Measurements from ENCODE around the gene C1QTNF6. TPM values are rescaled to one million over a fixed set of nuclear protein-coding genes. Genes with fewer than 3 reads are reported as not detected.
"Not testable (repeated sequence)": the region's sequence is repeated elsewhere in the genome, so short reads cannot be mapped to it uniquely, and the experiment has no call there.

C1QTNF6 gene
- total RNA-seq, 1 donor from 2014 or later, result 3.7 TPM

DNA sequence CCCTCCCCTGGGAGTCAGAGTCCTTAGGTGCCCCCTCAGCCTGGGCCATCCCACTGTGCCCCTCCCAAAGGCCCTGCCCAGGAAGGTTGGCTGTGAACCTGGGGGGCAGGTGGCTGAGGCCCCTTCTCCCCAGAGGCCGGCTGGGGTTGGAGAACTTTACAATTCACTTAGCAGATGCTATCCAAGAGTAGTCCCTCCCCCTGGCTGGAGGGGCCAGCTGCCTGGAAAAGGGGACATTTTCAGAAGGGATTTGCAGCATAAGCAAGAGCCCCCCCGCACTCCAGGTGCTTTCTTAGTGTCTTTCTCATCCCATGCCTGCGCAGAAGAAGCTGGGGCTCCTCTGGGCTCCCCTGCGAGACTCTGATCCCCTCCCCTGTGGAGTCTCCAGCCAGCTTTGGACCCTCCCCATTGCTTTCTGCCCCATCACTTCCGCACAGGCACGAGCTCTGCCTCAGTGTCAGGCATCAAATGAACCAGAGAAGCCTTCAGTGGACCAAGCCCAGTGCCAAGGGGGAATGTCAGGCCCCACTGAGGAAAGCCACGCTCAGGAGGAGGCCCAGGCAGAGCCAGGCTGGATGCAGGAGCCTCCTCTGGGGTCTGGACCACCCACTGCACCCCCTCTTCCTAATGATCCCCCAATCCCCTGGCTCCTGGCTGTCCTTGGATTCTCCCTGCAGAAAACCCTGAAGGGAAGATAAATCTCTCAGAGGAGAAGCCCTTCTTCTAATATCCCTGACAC, 20.5 kb upstream of the C1QTNF6 start:
- no peak for FAIRE-seq
- DNase-seq (ENCODE audit: low spot score in 2 of 2), result no peak

DNA sequence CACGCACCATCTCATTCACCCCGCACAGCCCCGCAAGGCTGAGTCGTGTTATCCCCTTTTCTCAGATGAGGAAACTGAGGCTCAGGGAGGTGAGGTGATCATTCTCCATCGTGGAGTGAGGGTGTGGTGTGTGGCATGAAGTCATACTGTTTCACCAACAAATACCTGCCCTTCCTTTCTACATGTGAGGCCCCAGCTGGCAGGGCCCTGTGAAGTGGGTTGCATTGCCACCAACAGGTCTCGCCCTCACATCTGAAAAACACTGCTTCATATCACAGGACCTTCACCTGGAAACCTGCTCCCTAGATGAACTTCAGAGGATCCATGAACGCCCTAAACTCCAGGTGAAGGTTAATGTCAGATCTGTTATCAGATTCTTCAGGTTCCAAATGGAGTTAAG, 19.9 kb upstream of the C1QTNF6 start:
- FAIRE-seq, result no peak
- no peak for DNase-seq (ENCODE audit: low spot score in 2 of 2)

DNA sequence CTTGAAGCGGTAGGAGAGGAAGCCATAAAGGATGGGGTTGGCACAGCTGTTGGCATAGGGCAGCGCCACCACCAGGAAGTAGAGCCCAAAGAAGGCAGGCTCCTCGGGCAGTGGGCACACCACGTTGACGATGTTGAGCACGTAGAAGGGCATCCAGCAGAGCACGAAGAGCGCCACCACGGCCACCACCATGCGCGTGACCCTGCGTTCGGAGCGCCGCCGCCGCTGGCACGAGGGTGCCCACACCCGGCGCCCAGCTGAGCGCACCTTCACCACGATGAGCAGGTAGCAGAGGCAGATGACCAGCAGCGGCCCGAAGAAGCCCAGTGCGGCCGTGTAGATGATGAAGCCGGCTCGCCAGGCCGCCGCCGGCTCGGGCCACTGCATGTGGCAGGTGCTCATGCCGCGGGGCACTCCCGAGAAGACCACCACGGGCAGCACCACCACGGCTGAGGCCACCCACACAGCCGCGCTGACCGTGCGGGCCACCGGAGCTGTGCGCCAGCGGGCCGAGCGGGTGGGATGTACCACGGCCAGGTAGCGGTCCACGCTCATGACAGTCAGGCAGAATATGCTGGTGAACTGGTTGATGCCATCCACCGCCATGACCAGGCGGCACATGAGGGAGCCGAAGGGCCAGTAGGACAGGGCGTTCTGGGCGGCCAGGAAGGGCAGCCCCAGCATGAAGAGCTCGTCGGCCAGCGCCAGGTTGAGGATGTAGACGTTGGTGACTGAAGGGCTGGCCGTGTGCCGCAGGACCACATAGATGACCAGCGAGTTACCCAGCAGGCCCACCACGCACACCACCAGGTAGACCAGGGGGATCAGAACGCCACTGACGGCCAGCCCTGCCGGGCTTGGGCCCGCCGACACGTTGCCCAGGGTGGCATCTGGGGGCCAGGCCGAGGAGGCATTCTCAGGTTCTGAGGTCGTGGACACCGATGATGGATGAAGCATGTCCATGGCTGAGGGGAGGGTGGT, 19.1 kb upstream of the C1QTNF6 start:
- DNase-seq (ENCODE audit: low spot score in 2 of 2) (no peak), FAIRE-seq (no peak)

DNA sequence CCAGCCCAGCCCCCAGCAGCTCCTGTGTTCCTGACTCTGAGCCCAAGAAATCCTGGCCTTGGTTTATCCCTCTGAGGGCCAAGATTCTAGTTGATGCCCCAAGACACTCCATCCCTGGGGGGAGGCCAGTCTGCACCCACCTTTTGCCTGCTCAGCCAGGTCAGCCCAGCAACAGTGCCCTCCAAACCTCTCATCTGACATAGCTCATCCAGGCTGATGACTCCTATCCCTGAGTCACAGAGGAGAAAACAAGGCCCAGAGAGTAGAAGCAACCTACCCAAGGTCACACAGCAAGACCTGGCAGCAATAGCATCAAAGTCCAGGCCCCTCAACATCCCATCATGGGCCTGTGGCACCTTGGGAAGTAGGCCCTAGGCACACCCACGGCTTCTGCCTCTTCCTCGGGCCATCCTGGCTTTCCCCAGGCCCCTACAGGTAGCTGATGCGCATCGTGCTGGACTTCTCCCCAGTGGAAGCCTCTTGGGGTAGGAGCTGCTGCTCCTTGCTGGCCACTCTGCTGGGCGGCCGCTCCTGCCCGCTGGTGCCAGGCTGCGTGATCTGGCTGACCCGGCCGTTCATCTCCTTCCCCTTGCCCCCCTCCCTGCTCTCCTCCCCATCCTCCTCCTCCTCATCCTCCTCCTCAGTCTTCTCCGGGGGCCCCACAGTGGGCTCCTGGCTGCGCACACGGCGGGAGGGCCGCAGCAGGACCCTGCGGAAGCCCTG, 18.2 kb upstream of the C1QTNF6 start:
- DNase-seq (ENCODE audit: low spot score in 2 of 2), result no peak

DNA sequence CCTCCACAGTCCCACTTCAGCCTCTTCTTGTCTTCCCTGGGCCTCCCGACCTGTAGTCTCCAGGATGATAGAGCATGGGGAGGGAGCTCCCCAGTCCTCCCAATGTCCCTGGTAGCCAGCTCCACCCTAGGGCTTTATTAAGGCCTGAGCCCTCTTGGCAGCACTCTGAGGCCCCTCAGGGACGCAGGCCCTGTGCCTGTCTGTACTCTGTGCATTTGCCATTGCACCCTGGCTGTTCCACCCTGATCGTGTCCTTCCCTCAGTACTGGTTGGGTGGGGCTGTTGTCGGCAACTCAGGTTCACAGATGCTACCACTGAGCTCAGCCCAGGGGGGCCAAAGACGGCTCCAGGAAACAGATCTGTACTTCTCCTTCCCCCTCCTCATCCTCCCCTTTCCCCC, 17.0 kb upstream of the C1QTNF6 start:
- FAIRE-seq (no peak), DNase-seq (ENCODE audit: low spot score in 2 of 2) (no peak)

More for the DNA sequence above, 18.2 kb upstream of the C1QTNF6 start:
- no peak for FAIRE-seq

DNA sequence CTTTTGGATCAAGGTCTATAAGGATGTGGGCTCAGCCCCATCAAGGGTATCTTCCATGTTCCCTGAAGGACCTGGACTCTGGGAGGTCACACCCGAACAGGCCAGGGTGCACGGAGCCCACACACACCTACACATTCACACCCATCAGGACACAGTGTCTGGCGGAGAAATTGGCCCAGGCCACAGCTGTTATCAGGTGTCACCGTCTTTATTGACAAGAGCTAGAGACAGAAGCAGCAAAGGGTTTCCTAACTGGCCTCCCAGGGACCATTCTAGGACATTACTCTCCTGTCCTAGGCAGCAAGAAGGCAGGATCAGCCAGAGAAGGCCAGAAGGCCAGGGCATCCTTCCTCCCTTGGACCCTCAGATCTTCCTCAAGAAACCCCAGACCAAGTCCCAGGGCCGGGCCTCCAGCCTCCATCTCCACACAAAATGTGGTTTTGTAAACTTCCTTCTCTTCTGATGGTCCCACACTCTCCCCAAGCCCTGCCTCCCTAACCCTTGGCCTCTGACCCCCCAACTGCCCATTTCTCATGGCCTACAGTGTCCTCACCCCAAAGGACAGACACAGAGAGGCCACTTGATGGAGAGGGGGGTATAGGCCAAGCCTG, 16.1 kb upstream of the C1QTNF6 start:
- no peak for FAIRE-seq
- DNase-seq (ENCODE audit: low spot score in 2 of 2), result no peak

DNA sequence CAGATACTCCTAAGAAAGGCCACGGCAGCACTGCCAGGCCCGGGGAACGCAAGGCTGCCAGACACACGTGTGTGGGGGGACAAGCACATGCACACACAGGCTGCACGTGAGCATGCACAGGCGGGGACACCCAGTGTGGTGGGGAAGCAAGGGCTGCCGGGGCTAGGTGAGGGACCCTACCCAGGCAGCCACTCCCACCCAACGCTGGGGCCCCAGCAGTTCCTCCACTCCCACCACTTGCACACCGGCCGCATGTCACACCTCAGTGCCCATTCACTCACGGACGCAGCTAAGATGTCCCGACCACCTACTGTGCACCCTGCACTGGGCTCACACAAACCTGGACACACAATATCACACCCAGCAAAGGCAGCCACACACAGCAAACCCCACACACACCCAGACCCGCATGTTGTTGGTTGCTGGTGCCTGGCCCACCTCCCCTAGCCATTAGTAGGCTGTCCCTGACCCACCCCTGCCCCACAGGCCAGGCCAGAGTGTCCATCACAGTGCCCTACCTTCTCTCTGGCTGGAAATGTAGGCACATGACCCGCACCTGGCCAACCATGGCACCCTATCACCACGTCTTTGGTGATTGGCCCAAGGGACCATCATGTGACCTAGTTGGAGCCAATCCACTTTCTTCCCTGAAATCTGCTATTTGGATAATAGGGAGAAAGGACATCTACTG, 15.5 kb upstream of the C1QTNF6 start:
- no peak for FAIRE-seq
- no peak for DNase-seq (ENCODE audit: low spot score in 2 of 2)

DNA sequence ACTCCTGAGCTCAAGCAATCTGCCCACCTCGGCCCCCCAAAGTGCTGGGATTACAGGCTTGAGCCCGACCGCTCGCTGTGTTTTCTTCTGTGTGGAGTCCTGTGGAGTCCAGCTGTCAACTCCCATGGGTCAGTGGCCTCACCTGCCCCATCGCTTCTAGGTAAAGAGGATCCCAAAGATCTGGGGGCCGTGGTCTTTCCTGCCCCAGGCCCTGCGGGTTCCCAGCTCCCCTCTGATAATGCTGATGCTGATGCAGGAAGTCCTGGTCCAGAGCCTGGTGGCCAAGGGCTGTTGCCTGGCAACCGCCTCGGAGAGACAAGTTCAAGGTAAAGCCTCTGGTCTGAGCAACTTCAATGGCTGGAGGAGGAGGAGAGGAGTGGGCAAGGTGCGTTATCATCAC, 14.7 kb upstream of the C1QTNF6 start:
- no peak for FAIRE-seq
- DNase-seq (ENCODE audit: low spot score in 2 of 2), result no peak

DNA sequence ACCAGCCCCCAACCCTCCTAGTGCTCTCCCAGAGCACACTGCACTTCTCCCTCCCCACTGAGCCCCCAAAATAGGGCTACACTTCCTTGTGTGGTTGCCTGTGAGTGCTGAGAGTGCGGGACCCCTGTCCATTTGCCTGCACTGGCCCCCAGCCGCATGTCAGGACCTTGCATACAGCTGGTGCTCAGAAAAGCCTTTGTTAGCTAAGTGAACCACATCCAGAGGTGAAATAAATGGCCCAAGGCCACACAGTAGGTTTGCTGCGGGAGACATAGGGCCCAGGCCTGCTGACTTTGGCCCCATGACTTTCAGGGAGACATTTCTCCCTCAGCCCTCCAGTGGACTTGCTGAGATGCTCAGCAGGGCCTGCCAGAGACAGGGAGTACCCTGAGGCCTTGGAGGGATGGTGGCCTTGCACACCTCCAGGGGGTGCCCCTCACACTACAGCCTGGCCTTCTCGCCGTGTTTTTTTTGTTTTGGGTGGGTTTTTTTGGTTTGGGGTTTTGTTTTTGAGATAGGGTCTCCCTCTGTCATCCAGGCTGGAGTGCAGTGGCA, 14.0 kb upstream of the C1QTNF6 start:
- no peak for FAIRE-seq
- DNase-seq (ENCODE audit: low spot score in 2 of 2), result no peak

DNA sequence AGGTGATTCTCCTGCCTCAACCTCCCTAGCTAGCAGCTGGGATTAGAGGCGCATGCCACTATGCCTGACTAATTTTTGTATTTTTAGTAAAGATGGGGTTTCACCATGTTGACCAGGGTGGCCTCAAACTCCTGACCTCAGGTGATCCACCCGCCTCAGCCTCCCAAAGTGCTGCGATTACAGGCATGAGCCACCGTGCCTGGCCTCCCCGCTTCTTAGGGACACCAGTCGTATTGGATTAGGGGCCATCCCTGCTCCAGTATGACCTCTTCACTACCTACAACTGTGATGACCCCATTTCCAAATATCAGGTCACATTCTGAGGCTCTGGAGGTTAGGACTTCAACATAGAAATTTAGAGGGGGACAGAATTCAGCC, 13.4 kb upstream of the C1QTNF6 start:
- DNase-seq (ENCODE audit: low spot score in 2 of 2); FAIRE-seq: not testable (repeated sequence)

DNA sequence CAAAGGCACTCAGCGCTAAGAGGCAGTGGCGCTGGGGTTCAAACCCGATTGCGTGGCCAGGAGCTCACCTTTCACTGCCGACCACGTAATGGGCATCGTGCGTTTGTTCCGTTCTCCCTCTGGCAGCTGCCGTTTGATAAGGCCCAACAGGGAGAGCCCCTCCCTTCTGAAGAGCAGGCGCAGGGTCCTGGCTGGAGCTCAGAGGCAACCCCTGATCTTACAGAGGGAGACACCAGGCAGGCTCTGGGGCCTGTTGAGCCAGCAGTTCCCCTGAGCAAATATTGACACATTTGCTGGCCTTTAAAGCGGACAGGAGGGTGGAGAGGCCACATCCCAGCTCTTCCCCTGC, 11.7 kb upstream of the C1QTNF6 start:
- FAIRE-seq, result no peak
- no peak for DNase-seq (ENCODE audit: low spot score in 2 of 2)

DNA sequence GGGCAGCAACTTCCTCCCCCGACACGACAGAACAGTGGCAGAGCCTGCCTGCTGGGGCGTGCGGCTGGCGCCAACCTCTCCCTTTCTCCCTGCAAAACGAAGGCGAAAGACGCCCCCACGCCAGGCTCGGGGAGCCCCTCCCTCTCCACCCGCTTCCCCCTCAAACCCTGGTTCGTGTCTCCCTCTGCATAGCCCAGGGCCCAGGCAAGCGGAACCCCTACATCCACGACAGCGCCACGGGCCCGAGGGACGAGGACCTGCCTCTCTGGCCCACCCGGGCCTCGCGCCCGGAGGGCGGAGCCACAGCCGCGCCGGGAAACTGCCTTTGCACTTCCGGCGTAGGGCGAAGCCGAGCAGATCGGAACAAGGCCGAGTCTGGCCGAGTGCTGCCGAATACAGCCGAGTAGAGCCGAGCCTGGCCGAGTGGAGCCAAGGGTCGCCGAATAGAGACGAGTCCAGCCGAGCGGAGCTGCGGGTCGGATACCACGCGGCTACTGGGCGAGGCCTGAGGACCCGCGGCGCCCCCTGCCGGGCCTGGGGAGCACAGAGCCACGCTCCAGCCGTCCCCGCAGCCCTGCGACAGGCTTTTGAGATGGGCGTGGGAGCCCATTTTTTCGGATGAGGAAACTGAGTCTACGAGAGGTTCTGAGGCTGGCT, 11.2 kb upstream of the C1QTNF6 start:
- FAIRE-seq, result peak; percentile 85
- peak; percentile 97 to 100 for DNase-seq (ENCODE audit: low spot score in 2 of 2)

DNA sequence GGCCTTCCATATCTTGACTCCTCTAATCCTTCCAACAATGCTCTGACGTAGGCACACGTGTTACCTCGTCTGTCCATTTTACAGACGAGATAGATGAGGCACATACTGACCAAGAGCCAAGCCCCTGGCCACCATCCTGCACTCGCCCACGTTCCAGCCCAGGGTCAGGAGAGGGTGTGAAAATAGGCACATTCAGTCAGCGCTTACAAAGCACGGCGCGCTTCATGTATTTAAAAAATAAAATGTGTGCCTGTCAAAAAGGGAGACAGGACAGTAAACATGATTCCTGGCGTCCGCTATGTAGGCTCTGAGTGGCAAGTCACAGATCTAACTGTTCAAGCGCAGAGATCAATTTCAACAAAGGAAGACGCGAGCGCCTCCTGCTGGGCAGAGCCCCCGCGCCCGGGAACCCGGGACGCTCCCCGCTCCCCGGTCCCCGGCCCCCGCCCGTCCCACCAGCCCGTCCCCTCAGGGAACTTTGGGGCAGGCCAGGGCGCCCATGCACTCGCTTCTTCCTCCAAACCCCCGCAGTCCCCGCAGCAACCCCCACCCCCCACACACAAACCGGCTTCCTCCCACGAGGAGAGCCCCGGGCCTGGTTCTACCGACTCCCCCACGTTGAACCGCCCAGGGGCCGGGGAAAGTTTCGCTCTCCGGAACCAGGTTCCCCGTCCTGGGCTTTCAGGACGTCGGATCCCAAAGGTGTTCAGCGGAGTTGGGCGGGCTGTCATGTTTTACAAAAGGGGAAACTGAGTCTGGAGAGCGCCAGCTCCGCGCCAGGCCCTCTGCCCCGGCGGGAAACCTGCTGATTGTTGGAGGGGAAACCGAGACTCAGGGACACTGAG, 10.4 kb upstream of the C1QTNF6 start:
- FAIRE-seq (no peak), DNase-seq (ENCODE audit: low spot score in 2 of 2) (peak; percentile 78 to 81)

DNA sequence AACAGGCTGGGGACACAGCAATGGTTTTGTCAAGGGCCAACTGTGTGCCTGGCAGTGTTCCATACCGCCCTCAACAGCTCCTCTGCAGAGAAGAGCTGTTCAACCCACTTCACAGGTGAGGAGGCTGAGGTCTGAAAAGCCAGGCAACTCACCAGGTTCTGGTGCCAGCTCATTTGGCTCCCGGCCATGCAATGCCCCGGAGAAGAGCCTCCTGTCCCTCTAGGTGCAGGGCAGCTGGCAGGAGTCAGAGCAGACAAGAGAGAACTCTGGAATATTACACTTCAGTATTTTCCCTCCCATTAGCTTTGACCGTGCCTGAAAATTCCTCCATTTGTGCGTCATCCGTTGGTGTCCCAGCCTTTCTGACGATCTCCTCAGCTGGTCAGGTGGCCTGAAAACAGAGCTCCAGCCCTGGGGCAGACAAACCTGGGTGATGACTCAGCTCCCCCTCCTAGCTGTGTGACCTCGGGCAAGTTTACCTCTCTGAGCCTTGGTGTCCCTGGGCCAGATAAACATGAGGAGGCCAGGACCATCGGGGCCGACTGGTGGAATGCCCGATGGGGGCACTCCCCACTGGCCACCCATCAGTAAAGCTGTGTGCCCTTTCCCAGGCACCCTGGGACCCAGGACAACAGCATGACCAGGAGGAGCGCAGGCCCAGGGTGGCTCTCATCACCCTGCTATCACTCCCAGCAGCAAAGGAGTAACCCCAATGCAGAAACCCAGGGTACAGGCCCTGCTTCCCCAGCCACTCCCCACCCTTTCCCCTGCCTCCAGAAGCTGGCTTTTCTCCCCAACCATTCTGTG, 9.6 kb upstream of the C1QTNF6 start:
- no peak for FAIRE-seq
- no peak for DNase-seq (ENCODE audit: low spot score in 2 of 2)

DNA sequence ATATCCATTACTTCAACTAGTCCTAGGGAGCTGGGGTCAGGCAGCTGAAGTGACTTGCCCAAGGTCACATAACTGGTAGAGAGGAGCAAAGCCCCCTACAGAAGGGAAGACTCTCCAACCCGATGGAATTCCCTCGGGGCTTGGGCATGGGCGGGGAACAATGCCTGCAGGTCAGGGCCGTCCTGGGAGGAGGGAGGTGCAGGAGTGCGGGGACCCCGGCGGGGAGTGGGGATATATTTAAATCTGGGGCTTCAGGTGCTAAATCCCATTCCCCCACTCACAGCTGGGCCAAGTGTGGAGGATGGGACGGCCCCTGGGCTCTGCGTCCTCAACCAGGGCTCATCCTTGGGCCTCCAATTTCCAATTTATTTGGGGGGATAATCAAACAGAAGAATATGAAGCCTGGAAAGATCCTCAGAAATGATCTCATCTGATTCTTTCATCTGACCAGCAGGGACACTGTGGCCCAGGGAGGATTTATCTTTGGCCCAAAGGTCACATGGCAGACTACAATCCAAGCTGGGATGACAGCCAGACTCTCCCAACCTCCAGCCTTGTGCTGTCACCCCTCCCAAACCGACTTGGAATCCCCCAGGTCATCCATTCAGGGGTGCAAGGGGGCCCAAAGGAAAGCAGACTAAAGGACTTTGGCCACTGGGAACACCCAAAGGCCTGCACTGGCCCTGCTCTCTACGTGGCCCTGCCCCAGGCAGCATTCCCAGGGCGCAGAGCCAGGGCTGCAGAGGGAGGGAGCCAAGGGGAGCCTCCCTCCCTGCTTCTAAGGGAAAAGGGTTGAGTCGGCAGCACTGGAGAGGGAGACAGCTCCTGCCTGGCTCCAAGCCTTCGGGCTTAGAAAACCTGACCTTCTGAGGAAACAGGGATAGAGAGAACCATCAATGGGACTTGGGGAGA, 8.7 kb upstream of the C1QTNF6 start:
- FAIRE-seq, result no peak
- DNase-seq (ENCODE audit: low spot score in 2 of 2), result no peak

DNA sequence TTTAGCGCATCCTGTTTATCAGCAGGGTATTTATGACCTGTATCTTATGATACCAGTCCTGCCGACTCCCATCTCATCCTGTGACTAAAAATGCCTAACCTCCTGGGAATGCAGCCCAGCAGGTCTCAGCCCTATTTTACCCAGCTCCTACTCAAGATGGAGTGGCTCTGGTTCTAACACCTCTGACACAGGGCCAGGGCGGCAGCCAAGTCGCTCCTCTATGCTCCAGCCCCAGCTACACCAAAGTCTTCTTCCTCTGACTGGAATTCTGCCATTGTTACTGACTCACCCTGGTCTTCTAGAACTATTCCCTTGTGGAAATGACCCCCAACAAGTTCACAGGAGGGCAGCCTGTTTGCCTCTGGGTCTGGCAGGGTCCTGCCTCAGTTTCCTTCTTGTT, 7.9 kb upstream of the C1QTNF6 start:
- FAIRE-seq (no peak), DNase-seq (ENCODE audit: low spot score in 2 of 2) (no peak)

Data from frontal cortex (tissue), 4 donors.